Esophagus muscularis mucosa (tissue), 4 donors: ENCODE measurements around the gene SMARCC2. TPM values are rescaled to one million over a fixed set of nuclear protein-coding genes. Genes with fewer than 3 reads are reported as not detected.

Experiments
- DNase-seq: peaks from one replicate; pipeline ENCODE4 v3.0.0-alpha.2; 2017; ENCODE audit errors: extremely low spot score
- H3K27ac ChIP-seq, 4 donors: fragments of 200-600 bp; sonication (generic); replicated peaks in 1 of 4; 1 replicate in 3 of 4; 2 replicates in 1 of 4; pipeline ENCODE4 v1.5.1; 2016 to 2019; ENCODE audit warnings: mild to moderate bottlenecking in 1 of 4
- H3K27me3 ChIP-seq, 4 donors: fragments of 200-600 bp; sonication (generic); one replicate each; pipeline versions ENCODE4 v1.5.1 to v1.6.0; 2016 to 2019
- H3K36me3 ChIP-seq, 4 donors: fragments of 200-600 bp; sonication (generic); one replicate each; pipeline ENCODE4 v1.5.1; 2016 to 2019
- H3K4me1 ChIP-seq, 4 donors: fragments of 200-600 bp; sonication (generic); one replicate each; pipeline ENCODE4 v1.5.1; 2016 to 2019
- H3K4me3 ChIP-seq, 4 donors: fragments of 200-600 bp; sonication (generic); 1 replicate in 2 of 4; 2 replicates in 2 of 4; pipeline ENCODE4 v1.5.1; 2016 to 2019; ENCODE audit warnings: mild to moderate bottlenecking in 4 of 4, moderate library complexity in 1 of 4
- H3K9me3 ChIP-seq, 4 donors: fragments of 200-600 bp; sonication (generic); 1 replicate in 3 of 4; 2 replicates in 1 of 4; pipeline ENCODE4 v1.5.1; 2016 to 2019
- CTCF ChIP-seq, 3 experiments: fragments of 200-600 bp in 2 of 3; fragments of 450-650 bp in 1 of 3; sonication (generic) in 2 of 3; IDR thresholded peaks; one replicate each; pipeline ENCODE4 v1.5.1; 2017 to 2019; ENCODE audit warnings: antibody characterized with exemption in 3 of 3, mild to moderate bottlenecking in 2 of 3, moderate library complexity in 1 of 3
- EP300 ChIP-seq: sonication (generic); formaldehyde crosslinking; IDR thresholded peaks from one replicate; pipeline ENCODE4 v1.6.1; 2017; ENCODE audit warnings: antibody characterized with exemption
- POLR2A ChIP-seq: fragments of 450-650 bp; IDR thresholded peaks from one replicate; pipeline ENCODE4 v1.6.1; 2017; ENCODE audit warnings: antibody characterized with exemption, moderate library complexity, mild to moderate bottlenecking, low read depth
- POLR2AphosphoS5 ChIP-seq, 2 donors: sonication (generic); formaldehyde crosslinking; IDR thresholded peaks; one replicate each; pipeline ENCODE4 v1.6.1; 2017; ENCODE audit warnings: antibody characterized with exemption in 2 of 2
- WGBS: methylation state at CpG from one replicate; pipeline ENCODE4 v1.1.5; 2018; 5-methylcytosine and 5-hydroxymethylcytosine counted together
- intact Hi-C: fragments of 100-400 bp; cut with DNase I; formaldehyde crosslinking; loops from one replicate; pipeline ENCODE4 v1.15.1; 2023
- total RNA-seq, 4 donors: library from RNA; depleted of rRNA; stranded (reverse); fragments of >200 nt; gene quantifications; one replicate each; pipeline versions ENCODE4 v1.1.0 to v1.2.1, GENCODE V29; 2016

Gene SMARCC2
- total RNA-seq, 4 donors from 2014 or later = 62.1 to 111 (median 94.3) TPM

- TF ChIP-seq POLR2A (peak; percentile 94), CTCF (IDR thresholded peaks at IDR 0.05) (peak in 1 of 3 experiments; percentile 18), EP300 (no peak), POLR2AphosphoS5 (IDR thresholded peaks at IDR 0.05) (peak; percentile 100)
- peaks cover 40 to 78% (median 67%) of the 10 kb centered on the region in 4 donors for H3K4me1 ChIP-seq
- 2% methylated on average over 29 of the region's 42 CpGs for WGBS
- peak within 1 kb of the TSS; percentile 75 to 87 (median 80) for H3K4me3 ChIP-seq
- DNase-seq = peak; percentile 99
- no peaks in the 10 kb centered on the region for H3K9me3 ChIP-seq
- peaks cover 0 to 19% (median 2%) of the 10 kb centered on the region in 4 donors for H3K36me3 ChIP-seq
- H3K27me3 ChIP-seq = no peaks in the 10 kb centered on the region
- H3K27ac ChIP-seq = peak within 1 kb of the TSS; percentile 94 to 98 (median 96)
- intact Hi-C loops = no loop called here
Measured at GRCh38 chr12:56221757-56222530, 32.7 kb upstream of the SMARCC2 start, which contains the start of gene RNF41. Gene RNF41 (minus strand): TSS chr12:56221922. CDS start chr12:56214047, 7,875 bp downstream.

- WGBS = 3% methylated on average over 21 of the region's 21 CpGs
- Histone ChIP-seq H3K4me1 (peaks cover 40 to 83% (median 70%) of the 10 kb centered on the region in 4 donors), H3K36me3 (peaks cover 0 to 21% (median 8%) of the 10 kb centered on the region in 4 donors), H3K27me3 (no peaks in the 10 kb centered on the region), H3K27ac (peak overlapping the region; percentile 94 to 98 (median 96)), H3K4me3 (peak overlapping the region; percentile 75 to 87 (median 80)), H3K9me3 (no peaks in the 10 kb centered on the region)
- TF ChIP-seq POLR2AphosphoS5 (IDR thresholded peaks at IDR 0.05) (peak in 1 of 2 donors; percentile 8), POLR2A (no peak)
- intact Hi-C loops = no loop called here
- no peak for DNase-seq
Measured at GRCh38 chr12:56221232-56221756, 32.0 kb upstream of the SMARCC2 start.

- WGBS = 6% methylated on average over 10 of the region's 10 CpGs
- intact Hi-C loops = no loop called here
- peaks cover 0 to 21% (median 12%) of the 10 kb centered on the region in 4 donors for H3K36me3 ChIP-seq
- H3K4me3 ChIP-seq = peak overlapping the region; percentile 75 to 87 (median 80)
- no peak for DNase-seq
- peak overlapping the region; percentile 94 to 98 (median 96) for H3K27ac ChIP-seq
- no peaks in the 10 kb centered on the region for H3K9me3 ChIP-seq
- no peaks in the 10 kb centered on the region for H3K27me3 ChIP-seq
- peaks cover 40 to 84% (median 70%) of the 10 kb centered on the region in 4 donors for H3K4me1 ChIP-seq
- TF ChIP-seq POLR2A (no peak), EP300 (no peak), POLR2AphosphoS5 (IDR thresholded peaks at IDR 0.05) (no peak), CTCF (IDR thresholded peaks at IDR 0.05) (no peak)
Measured at GRCh38 chr12:56220611-56221231, 31.4 kb upstream of the SMARCC2 start.

- Histone ChIP-seq H3K27ac (peak overlapping the region; percentile 94 to 98 (median 96)), H3K4me1 (peaks cover 37 to 75% (median 63%) of the 10 kb centered on the region in 4 donors), H3K4me3 (peak overlapping the region; percentile 75 to 87 (median 80)), H3K9me3 (no peaks in the 10 kb centered on the region), H3K36me3 (peaks cover 2 to 27% (median 21%) of the 10 kb centered on the region in 4 donors), H3K27me3 (no peaks in the 10 kb centered on the region)
- WGBS = 88% methylated on average over 9 of the region's 9 CpGs
- no peak for DNase-seq
- intact Hi-C loops = no loop called here
- no peak for TF ChIP-seq EP300
- TF ChIP-seq POLR2A = no peak
- TF ChIP-seq POLR2AphosphoS5 (IDR thresholded peaks at IDR 0.05) = no peak
- TF ChIP-seq CTCF (IDR thresholded peaks at IDR 0.05) = no peak
Measured at GRCh38 chr12:56219840-56220239, 30.6 kb upstream of the SMARCC2 start.

- no peak for TF ChIP-seq CTCF (IDR thresholded peaks at IDR 0.05)
- no peak for TF ChIP-seq POLR2A
- no peak for TF ChIP-seq POLR2AphosphoS5 (IDR thresholded peaks at IDR 0.05)
- no peak for TF ChIP-seq EP300
- DNase-seq = no peak
- 85% methylated on average over 3 of the region's 3 CpGs for WGBS
- Histone ChIP-seq H3K9me3 (no peaks in the 10 kb centered on the region), H3K27ac (no peak overlapping the region), H3K4me3 (no peak overlapping the region), H3K27me3 (no peaks in the 10 kb centered on the region), H3K4me1 (peaks cover 20 to 59% (median 39%) of the 10 kb centered on the region in 4 donors), H3K36me3 (peaks cover 35 to 61% (median 55%) of the 10 kb centered on the region in 4 donors)
- intact Hi-C loops = no loop called here
Measured at GRCh38 chr12:56216461-56216860, 27.2 kb upstream of the SMARCC2 start.
